Transverse colon (tissue), 4 donors: ENCODE measurements around the gene UGT3A2. TPM values are rescaled to one million over a fixed set of nuclear protein-coding genes. Genes with fewer than 3 reads are reported as not detected.

ENCODE experiments used
- DNase-seq: peaks from one replicate; pipeline ENCODE4 v3.0.0-alpha.2; 2019
- H3K27ac ChIP-seq, 4 donors: fragments of 200-600 bp; sonication (generic); 2 replicates each; pipeline ENCODE4 v1.5.1; 2016 to 2018; ENCODE audit warnings: inconsistent platforms in 4 of 4
- H3K27me3 ChIP-seq: fragments of 200-600 bp; sonication (generic); 2 replicates; pipeline ENCODE4 v1.5.1; 2017; ENCODE audit warnings: inconsistent platforms
- H3K36me3 ChIP-seq, 4 donors: fragments of 200-600 bp; sonication (generic); 2 replicates each; pipeline ENCODE4 v1.5.1; 2017 to 2019; ENCODE audit warnings: inconsistent platforms in 4 of 4
- H3K4me1 ChIP-seq, 4 donors: fragments of 200-600 bp; sonication (generic); 2 replicates each; pipeline ENCODE4 v1.5.1; 2017 to 2020; ENCODE audit warnings: inconsistent platforms in 4 of 4
- H3K4me3 ChIP-seq, 4 donors: fragments of 200-600 bp; sonication (generic); 1 replicate in 1 of 4; 2 replicates in 3 of 4; pipeline versions ENCODE4 v1.5.1 to v1.6.1; 2017 to 2019; ENCODE audit warnings: inconsistent platforms in 4 of 4
- H3K9me3 ChIP-seq, 2 donors: fragments of 200-600 bp; sonication (generic); 2 replicates each; pipeline ENCODE4 v1.5.1; 2017 to 2019; ENCODE audit warnings: inconsistent platforms in 2 of 2
- CTCF ChIP-seq, 5 experiments: fragments of 200-600 bp in 3 of 5; fragments of 450-650 bp in 2 of 5; sonication (generic) in 3 of 5; IDR thresholded peaks; 1 replicate in 2 of 5; 2 replicates in 3 of 5; pipeline ENCODE4 v1.5.1; 2016 to 2017; ENCODE audit warnings: antibody characterized with exemption in 5 of 5, inconsistent platforms in 3 of 5, mild to moderate bottlenecking in 2 of 5, moderate library complexity in 1 of 5
- EP300 ChIP-seq: sonication (generic); formaldehyde crosslinking; IDR thresholded peaks from one replicate; pipeline ENCODE4 v1.6.1; 2017; ENCODE audit warnings: antibody characterized with exemption, low read depth
- POLR2A ChIP-seq: fragments of 450-650 bp; IDR thresholded peaks from one replicate; pipeline ENCODE4 v1.6.1; 2016; ENCODE audit warnings: antibody characterized with exemption, mild to moderate bottlenecking, moderate library complexity
- POLR2AphosphoS5 ChIP-seq, 3 donors: sonication (generic); formaldehyde crosslinking; IDR thresholded peaks; one replicate each; pipeline ENCODE4 v1.6.1; 2016; ENCODE audit warnings: antibody characterized with exemption in 3 of 3
- WGBS, 2 donors: methylation state at CpG; one replicate each; pipeline ENCODE4 v1.1.5; 2018; ENCODE audit warnings: low coverage in 1 of 2; 5-methylcytosine and 5-hydroxymethylcytosine counted together
- in situ Hi-C, 4 donors: fragments of 200-750 bp; cut with MboI; loops; one replicate each; pipeline versions ENCODE4 v1.15.0 to v1.15.1; 2017; ENCODE audit warnings: low sequenced_read_pairs in 3 of 4, low pct_ligation_motif_present in 1 of 4, low pct_unique_long_range_greater_than_20kb in 1 of 4
- intact Hi-C: fragments of 100-400 bp; cut with DNase I; formaldehyde crosslinking; loops from one replicate; pipeline ENCODE4 v1.15.1; 2023; ENCODE audit warnings: low total_unique reads
- small RNA-seq, 4 donors: library from RNA; depleted of rRNA; stranded (forward); fragments of <200 nt; gene quantifications; one replicate each; pipeline ENCODE3, GENCODE V24; 2016
- total RNA-seq, 4 donors: library from RNA; depleted of rRNA; stranded (reverse); fragments of >200 nt; gene quantifications; one replicate each; pipeline ENCODE4 v1.1.0, GENCODE V29; 2016

UGT3A2 gene
- total RNA-seq, 4 donors from 2014 or later: 0.48 TPM; not detected in 3

- Histone ChIP-seq H3K27ac (no peak overlapping the region), H3K4me3 (no peak overlapping the region), H3K36me3 (no peaks in the 10 kb centered on the region), H3K4me1 (no peaks in the 10 kb centered on the region), H3K27me3 (peaks cover 9% of the 10 kb centered on the region), H3K9me3 (no peaks in the 10 kb centered on the region)
- WGBS, 2 donors: 56% methylated on average over 12 of the region's 12 CpGs; no CpG with 5 or more reads in 1 of the 2 donors
- in situ Hi-C loops: no loop called here
- TF ChIP-seq POLR2A (no peak), EP300 (no peak), POLR2AphosphoS5 (IDR thresholded peaks at IDR 0.05) (no peak), CTCF (IDR thresholded peaks at IDR 0.05) (no peak)
- no peak for DNase-seq
- intact Hi-C loops: no loop called here
These were observed 76.2 kb downstream of the UGT3A2 start for GRCh38 chr5:35990520-35990919.

GRCh38 chr5:35988529-35988928 lies 78.2 kb downstream of the UGT3A2 start:
- Histone ChIP-seq H3K27me3 (peaks cover 9% of the 10 kb centered on the region), H3K4me1 (no peaks in the 10 kb centered on the region), H3K4me3 (no peak overlapping the region), H3K27ac (no peak overlapping the region), H3K36me3 (no peaks in the 10 kb centered on the region), H3K9me3 (no peaks in the 10 kb centered on the region)
- intact Hi-C loops (no loop called here), in situ Hi-C loops (no loop called here)
- DNase-seq: no peak
- TF ChIP-seq EP300 (no peak), CTCF (IDR thresholded peaks at IDR 0.05) (no peak), POLR2AphosphoS5 (IDR thresholded peaks at IDR 0.05) (no peak), POLR2A (no peak)
- 42 to 66% methylated on average over 2 to 4 of the region's 4 CpGs for WGBS, 2 donors

GRCh38 chr5:35987776-35988175 lies 78.9 kb downstream of the UGT3A2 start:
- no peaks in the 10 kb centered on the region for H3K36me3 ChIP-seq
- H3K27me3 ChIP-seq: peaks cover 9% of the 10 kb centered on the region
- no peak overlapping the region for H3K27ac ChIP-seq
- no peaks in the 10 kb centered on the region for H3K9me3 ChIP-seq
- TF ChIP-seq POLR2A: no peak
- no peak for TF ChIP-seq POLR2AphosphoS5 (IDR thresholded peaks at IDR 0.05)
- TF ChIP-seq CTCF (IDR thresholded peaks at IDR 0.05): no peak
- no peak for TF ChIP-seq EP300
- WGBS, 2 donors: 42 to 49% methylated on average over 3 of the region's 3 CpGs
- H3K4me3 ChIP-seq: no peak overlapping the region
- in situ Hi-C loops (no loop called here), intact Hi-C loops (no loop called here)
- no peaks in the 10 kb centered on the region for H3K4me1 ChIP-seq
- no peak for DNase-seq

Small RNA genes within 50 kb of the gene (small RNA-seq; reads per million reads assigned to genes)
- 0 reads per million in 4 donors for gene AC016612.1

Other genes with a start within 250 kb of the UGT3A2 start
- gene IL7R, start 210.0 kb downstream of the UGT3A2 start, total RNA-seq: 10 to 100 TPM in 2 of 4 donors, 1 to 10 TPM in 2; 3.2 to 54.8 (median 17.9) TPM
- not detected for gene CAPSL, start 128.3 kb downstream of the UGT3A2 start, total RNA-seq
- gene UGT3A1, start 75.5 kb downstream of the UGT3A2 start, total RNA-seq: not detected
- 10 to 100 TPM in 2 of 4 donors, 1 to 10 TPM in 2; 5.8 to 18.3 (median 11.3) TPM for gene LMBRD2, start 85.0 kb upstream of the UGT3A2 start, total RNA-seq
- 10 to 100 TPM in 2 of 4 donors, 1 to 10 TPM in 2; 1.1 to 12.4 (median 8.6) TPM for gene SKP2, start 85.2 kb upstream of the UGT3A2 start, total RNA-seq
- 10 to 100 TPM; 14.6 to 31.4 (median 22.4) TPM for gene NADK2, start 175.0 kb upstream of the UGT3A2 start, total RNA-seq
- 1 to 10 TPM in 2 of 4 donors, under 1 TPM in 2; 0.60 to 1.2 (median 0.96) TPM for gene RANBP3L, start 235.0 kb upstream of the UGT3A2 start, total RNA-seq